SK-N-MC (cell line): Measurements from ENCODE around the gene HLA-E.

ENCODE experiments used
- EZH2 ChIP-seq: fragments of 200-600 bp; sonication (generic); IDR thresholded peaks from one replicate; pipeline ENCODE4 v1.6.1; 2017; ENCODE audit warnings: antibody characterized with exemption
- FOXP2 ChIP-seq: optimal IDR thresholded peaks from 2 replicates; pipeline ENCODE3; 2011; ENCODE audit warnings: mild to moderate bottlenecking, moderate library complexity; ENCODE audit not compliant: insufficient read depth; ENCODE audit errors: extremely low read length, control extremely low read depth
- POLR2AphosphoS5 ChIP-seq: IDR thresholded peaks from 2 replicates; pipeline ENCODE4 v1.6.1; 2012; ENCODE audit warnings: mild to moderate bottlenecking, low read depth, low read length, borderline replicate concordance

GRCh38 chr6:30463651-30464618, 25.4 kb upstream of the HLA-E start:
- TF ChIP-seq POLR2AphosphoS5 (no peak), EZH2 (peak; percentile 79), FOXP2 (no peak)
